ENCODE results near the gene COL2A1. TPM values are rescaled to one million over a fixed set of nuclear protein-coding genes. Genes with fewer than 3 reads are reported as not detected.

COL2A1 gene
- total RNA-seq, 2 experiments from 2014 or later: not detected

DNA sequence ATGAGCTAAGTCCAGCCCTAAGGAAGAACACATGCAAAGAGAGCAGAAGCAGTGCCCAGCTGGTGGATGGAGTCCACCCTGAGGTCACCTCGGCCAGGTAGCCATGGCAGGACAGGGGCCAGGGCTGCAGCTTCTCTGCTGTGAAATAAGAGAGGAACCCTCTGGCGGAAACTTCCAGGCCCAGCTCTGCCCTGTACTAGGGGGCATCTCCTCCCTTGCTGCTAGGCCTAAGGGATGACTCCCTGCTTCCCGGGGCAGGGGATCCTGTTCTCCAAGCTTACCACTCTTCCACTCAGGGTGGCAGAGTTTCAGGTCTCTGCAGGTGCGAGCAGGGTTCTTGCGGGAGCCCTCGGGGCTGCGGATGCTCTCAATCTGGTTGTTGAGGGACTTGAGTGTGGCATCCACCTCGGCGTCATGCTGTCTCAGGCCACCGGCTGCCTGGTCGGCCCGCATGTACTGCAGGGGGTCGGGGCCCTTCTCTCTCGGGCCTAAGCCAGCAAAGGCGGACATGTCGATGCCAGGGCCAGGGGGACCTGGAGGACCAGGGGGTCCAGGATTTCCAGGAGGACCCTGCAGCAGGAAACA is 29.1 kb downstream of the COL2A1 start:
- Mint-ChIP-seq H3K4me1 (ENCODE audit: low read depth) (no peaks in the 10 kb centered on the region), H3K27ac (no peak overlapping the region), H3K4me3 (no peak overlapping the region), H3K36me3 (ENCODE audit: low read depth) (no peaks in the 10 kb centered on the region), H3K27me3 (no peaks in the 10 kb centered on the region), H3K9me3 (no peaks in the 10 kb centered on the region)
- intact Hi-C loops (cut with DNase I, micrococcal nuclease): no loop called here
- H3K4me3 ChIP-seq (ENCODE audit: low read length): no peak overlapping the region
- no peaks in the 10 kb centered on the region for H3K27me3 ChIP-seq (ENCODE audit: control insufficient read depth in 1 of 2, insufficient read depth in 2 of 2, low read length in 2 of 2)
- no peak for DNase-seq
- ChIA-PET POLR2A (interaction anchor here (0.9 kb wide), 1 partner anchor 11 kb away, joined by 3 read pairs; the partner anchor contains the start of gene TMEM106C), CTCF (no interaction called here)
- no peaks in the 10 kb centered on the region for H3K9me3 ChIP-seq (ENCODE audit: control insufficient read depth in 1 of 2, insufficient read depth in 1 of 2, low read length in 2 of 2)
- no peak overlapping the region for H3K27ac ChIP-seq (ENCODE audit: low read depth in 1 of 2, low read length in 2 of 2)
- TF ChIP-seq, protein P1, sequence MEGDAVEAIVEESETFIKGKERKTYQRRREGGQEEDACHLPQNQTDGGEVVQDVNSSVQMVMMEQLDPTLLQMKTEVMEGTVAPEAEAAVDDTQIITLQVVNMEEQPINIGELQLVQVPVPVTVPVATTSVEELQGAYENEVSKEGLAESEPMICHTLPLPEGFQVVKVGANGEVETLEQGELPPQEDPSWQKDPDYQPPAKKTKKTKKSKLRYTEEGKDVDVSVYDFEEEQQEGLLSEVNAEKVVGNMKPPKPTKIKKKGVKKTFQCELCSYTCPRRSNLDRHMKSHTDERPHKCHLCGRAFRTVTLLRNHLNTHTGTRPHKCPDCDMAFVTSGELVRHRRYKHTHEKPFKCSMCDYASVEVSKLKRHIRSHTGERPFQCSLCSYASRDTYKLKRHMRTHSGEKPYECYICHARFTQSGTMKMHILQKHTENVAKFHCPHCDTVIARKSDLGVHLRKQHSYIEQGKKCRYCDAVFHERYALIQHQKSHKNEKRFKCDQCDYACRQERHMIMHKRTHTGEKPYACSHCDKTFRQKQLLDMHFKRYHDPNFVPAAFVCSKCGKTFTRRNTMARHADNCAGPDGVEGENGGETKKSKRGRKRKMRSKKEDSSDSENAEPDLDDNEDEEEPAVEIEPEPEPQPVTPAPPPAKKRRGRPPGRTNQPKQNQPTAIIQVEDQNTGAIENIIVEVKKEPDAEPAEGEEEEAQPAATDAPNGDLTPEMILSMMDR (IDR thresholded peaks at IDR 0.05): no peak
- H3K36me3 ChIP-seq (ENCODE audit: insufficient read depth, low read length): no peaks in the 10 kb centered on the region
- no peak for ATAC-seq (ENCODE audit: poor library complexity)
- no peaks in the 10 kb centered on the region for H3K4me1 ChIP-seq (ENCODE audit: insufficient read depth, low read length)

DNA sequence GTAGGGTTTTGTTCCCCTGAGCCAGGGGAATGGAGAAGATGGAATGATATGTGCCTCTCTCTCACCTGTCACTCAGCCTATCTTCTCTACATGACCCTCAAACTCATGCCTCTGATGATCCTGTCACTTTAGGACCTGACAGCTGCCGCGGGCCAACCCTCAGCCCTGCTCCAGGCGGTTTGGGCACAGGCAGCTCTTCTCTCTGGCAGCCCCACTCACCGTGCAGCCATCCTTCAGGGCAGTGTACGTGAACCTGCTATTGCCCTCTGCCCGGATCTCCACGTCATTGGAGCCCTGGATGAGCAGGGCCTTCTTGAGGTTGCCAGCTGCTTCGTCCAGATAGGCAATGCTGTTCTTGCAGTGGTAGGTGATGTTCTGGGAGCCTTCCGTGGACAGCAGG is 30.4 kb downstream of the COL2A1 start:
- Histone ChIP-seq H3K27me3 (ENCODE audit: control insufficient read depth in 1 of 2, insufficient read depth in 2 of 2, low read length in 2 of 2) (no peaks in the 10 kb centered on the region), H3K36me3 (ENCODE audit: insufficient read depth, low read length) (peaks cover 8% of the 10 kb centered on the region), H3K4me1 (ENCODE audit: insufficient read depth, low read length) (no peaks in the 10 kb centered on the region), H3K4me3 (ENCODE audit: low read length) (no peak overlapping the region), H3K27ac (ENCODE audit: low read depth in 1 of 2, low read length in 2 of 2) (no peak overlapping the region), H3K9me3 (ENCODE audit: control insufficient read depth in 1 of 2, insufficient read depth in 1 of 2, low read length in 2 of 2) (no peaks in the 10 kb centered on the region)
- POLR2A ChIA-PET: interaction anchor here (0.7 kb wide), 1 partner anchor 1144 kb away, joined by 3 read pairs; no protein-coding TSS in a partner anchor
- CTCF ChIA-PET: no interaction called here
- Mint-ChIP-seq H3K4me3 (no peak overlapping the region), H3K4me1 (ENCODE audit: low read depth) (no peaks in the 10 kb centered on the region), H3K36me3 (ENCODE audit: low read depth) (peaks cover 12% of the 10 kb centered on the region), H3K27ac (no peak overlapping the region), H3K27me3 (no peaks in the 10 kb centered on the region), H3K9me3 (no peaks in the 10 kb centered on the region)
- TF ChIP-seq, protein P1 (IDR thresholded peaks at IDR 0.05): no peak
- DNase-seq (no peak), ATAC-seq (ENCODE audit: poor library complexity) (no peak)
- intact Hi-C loops (cut with DNase I, micrococcal nuclease): no loop called here

- TF ChIP-seq, protein P1 (IDR thresholded peaks at IDR 0.05): no peak
- no peak for ATAC-seq (ENCODE audit: poor library complexity)
- no peak overlapping the region for H3K4me3 Mint-ChIP-seq
- Histone ChIP-seq H3K4me1 (ENCODE audit: insufficient read depth, low read length) (no peaks in the 10 kb centered on the region), H3K27ac (ENCODE audit: low read depth in 1 of 2, low read length in 2 of 2) (no peak overlapping the region), H3K9me3 (ENCODE audit: control insufficient read depth in 1 of 2, insufficient read depth in 1 of 2, low read length in 2 of 2) (no peaks in the 10 kb centered on the region), H3K27me3 (ENCODE audit: control insufficient read depth in 1 of 2, insufficient read depth in 2 of 2, low read length in 2 of 2) (no peaks in the 10 kb centered on the region), H3K4me3 (ENCODE audit: low read length) (no peak overlapping the region), H3K36me3 (ENCODE audit: insufficient read depth, low read length) (peaks cover 17% of the 10 kb centered on the region)
- H3K9me3 Mint-ChIP-seq: no peaks in the 10 kb centered on the region
- H3K4me1 Mint-ChIP-seq (ENCODE audit: low read depth): no peaks in the 10 kb centered on the region
- H3K27ac Mint-ChIP-seq: no peak overlapping the region
- H3K36me3 Mint-ChIP-seq (ENCODE audit: low read depth): peaks cover 20% of the 10 kb centered on the region
- DNase-seq: no peak
- intact Hi-C loops (cut with DNase I, micrococcal nuclease): no loop called here
- POLR2A ChIA-PET: no interaction called here
- no peaks in the 10 kb centered on the region for H3K27me3 Mint-ChIP-seq
- CTCF ChIA-PET: no interaction called here
Observed at GRCh38 chr12:47972895-47973294, 31.4 kb downstream of the COL2A1 start.
